Measurements from ENCODE around the gene TCF7L2.

GRCh38 chr10:112914288-112914952, 35.6 kb upstream of the TCF7L2 start:
- TF ChIP-seq CTCF (IDR thresholded peaks at IDR 0.05) (no peak), EP300 (IDR thresholded peaks at IDR 0.05) (no peak), POLR2A (IDR thresholded peaks at IDR 0.05) (no peak)

Measured in ovary (tissue), 3 donors.